ENCODE results near the gene SDC3.

Gene SDC3

GRCh38 chr1:30864681-30865080, 43.9 kb downstream of the SDC3 start:
- no peak overlapping the region for H3K27ac ChIP-seq
- no peak overlapping the region for H3K4me3 ChIP-seq

- Histone ChIP-seq H3K4me3 (no peak overlapping the region), H3K27ac (no peak overlapping the region)
Measured at GRCh38 chr1:30863858-30864604, 44.5 kb downstream of the SDC3 start.

GRCh38 chr1:30860320-30860652, 48.3 kb downstream of the SDC3 start:
- Histone ChIP-seq H3K4me3 (no peak overlapping the region), H3K27ac (no peak overlapping the region)

DNA sequence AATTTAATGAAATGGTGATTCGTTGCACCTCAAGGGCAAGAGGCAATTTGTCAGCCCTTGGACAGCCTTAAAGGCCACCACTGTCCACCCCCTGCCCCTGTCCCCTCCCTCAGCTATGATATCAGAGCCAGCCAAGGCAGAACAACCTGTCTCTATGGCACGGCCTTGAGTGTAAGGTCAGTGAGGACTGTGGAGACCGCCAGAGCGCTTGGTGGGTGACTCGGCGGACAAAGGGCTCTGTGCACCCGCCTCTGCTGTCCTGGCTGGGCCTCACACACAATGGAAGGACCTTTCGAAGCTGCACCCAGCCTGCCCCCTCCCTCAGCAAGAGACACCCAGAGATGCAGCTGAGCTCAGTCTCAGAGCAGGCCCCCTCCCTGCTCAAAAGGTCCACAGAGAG, 50.6 kb downstream of the SDC3 start:
- H3K4me3 ChIP-seq = no peak overlapping the region
- peak overlapping the region in 3 of 21 experiments; percentile 27 to 69 (median 63) for H3K27ac ChIP-seq

DNA sequence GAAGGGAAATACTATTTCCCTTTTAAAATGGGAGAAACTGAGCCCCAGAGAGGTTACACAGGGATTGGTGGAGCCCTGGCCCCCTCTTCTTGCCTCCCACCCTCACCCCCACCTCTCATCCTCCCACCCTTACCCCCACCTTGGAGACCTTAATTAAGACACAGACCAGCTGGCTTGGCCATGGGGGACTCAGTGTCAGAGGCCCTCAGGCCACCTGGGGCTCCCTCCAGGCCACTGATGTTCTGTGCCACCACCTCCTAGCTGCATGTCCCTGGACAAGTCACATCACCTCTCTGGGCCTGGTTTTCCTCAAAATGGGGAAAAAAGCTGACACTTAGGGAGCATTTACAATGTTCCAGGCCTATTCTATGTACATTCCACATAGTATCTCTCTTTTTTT, 51.5 kb downstream of the SDC3 start:
- no peak overlapping the region for H3K27ac ChIP-seq

DNA sequence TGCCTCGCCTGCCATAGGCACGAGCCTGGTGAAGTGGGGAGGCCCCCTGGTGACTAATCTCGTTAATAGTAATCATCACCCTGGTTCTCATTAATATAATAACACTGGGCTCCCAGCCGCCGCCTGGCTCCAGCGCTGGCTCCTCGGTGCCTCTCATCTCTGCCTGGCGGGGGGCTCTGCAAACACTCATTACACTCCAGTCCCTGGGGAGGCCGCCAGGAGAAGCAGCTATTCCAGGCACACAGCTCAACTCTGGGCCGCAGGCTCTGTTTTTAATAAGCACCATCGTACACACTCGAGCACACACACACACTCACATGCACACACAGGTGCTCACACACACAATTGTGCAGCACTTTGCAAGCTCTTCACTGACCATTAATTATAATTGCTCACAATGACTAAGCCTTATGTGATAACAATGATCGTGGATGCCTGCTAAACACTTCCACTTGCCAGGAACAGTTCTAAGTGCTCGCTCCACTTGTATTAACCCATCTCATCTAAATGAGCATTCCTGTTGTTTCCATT, 52.2 kb downstream of the SDC3 start:
- H3K4me3 ChIP-seq = no peak overlapping the region
- H3K27ac ChIP-seq = no peak overlapping the region

More for the DNA sequence above, 51.5 kb downstream of the SDC3 start:
- H3K4me3 ChIP-seq = no peak overlapping the region

DNA sequence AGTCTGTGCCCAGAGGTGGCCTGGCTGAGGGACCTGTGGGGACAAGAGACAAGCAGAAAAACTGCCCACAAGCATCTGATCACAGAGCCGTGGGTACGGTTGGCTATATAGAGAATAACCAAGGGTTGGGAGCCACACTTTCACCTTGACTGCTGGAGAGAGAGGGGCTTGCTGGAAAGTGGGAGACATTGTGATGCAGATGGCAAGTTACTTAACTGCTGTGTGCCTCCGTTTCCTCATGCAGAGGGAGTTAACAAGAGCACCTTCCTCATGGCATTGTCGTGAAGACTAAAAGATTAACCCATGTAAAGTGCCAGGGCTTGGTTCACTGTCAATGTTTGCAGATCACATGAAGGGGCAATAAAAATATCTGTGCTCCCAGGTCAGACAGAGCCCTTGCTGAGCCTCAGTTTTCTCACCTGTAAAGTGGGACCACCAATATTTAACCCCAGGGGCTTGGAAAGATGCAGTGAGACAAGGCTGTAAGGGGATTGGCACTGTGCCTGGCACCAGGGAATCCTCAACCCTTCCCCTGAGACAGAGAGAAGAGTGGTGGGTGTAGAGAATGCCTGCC, 52.8 kb downstream of the SDC3 start:
- no peak overlapping the region for H3K4me3 ChIP-seq
- H3K27ac ChIP-seq = no peak overlapping the region

- H3K27ac ChIP-seq = no peak overlapping the region
- no peak overlapping the region for H3K4me3 ChIP-seq
Measured at GRCh38 chr1:30853350-30853749, 55.2 kb downstream of the SDC3 start.

DNA sequence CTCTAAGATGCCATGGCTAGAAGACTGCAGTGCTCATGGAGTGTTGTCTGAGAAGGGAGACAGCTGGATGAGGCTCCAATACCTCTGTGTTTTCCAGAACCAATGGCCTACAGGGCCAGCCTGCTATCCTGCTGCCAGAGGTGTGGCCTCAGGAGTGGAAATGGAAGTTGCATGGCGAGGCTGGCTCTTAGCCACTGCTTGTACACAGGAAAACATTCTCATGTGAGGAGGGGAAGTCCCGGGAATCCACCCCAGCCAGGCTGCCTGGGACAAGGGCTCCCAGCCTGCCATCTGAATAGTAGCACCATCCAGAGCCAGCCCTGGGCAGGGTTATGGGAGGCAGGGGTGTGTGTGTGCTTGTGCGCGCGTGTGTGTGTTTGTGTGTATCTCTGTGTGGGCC, 56.5 kb downstream of the SDC3 start:
- Histone ChIP-seq H3K4me3 (no peak overlapping the region), H3K27ac (peak overlapping the region in 1 of 21 experiments; percentile 11)

DNA sequence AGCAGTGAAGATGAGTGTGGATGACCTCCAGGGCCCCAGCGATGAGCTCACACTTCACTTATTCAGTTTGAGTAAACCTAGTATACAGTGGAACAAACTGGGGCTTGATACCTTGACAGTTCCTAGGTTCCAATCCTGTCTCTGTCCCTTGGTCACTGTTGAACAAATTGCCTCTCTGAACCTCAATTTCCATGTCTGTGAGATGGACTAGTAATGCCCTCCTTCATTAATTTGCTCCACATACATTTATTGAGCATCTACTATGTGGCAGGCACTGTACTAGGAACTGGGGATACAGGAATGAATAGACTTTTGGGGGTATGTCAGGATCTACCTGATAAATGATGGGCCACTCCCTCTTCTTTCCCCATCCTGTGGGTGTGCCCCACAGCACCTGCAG, 57.3 kb downstream of the SDC3 start:
- Histone ChIP-seq H3K27ac (no peak overlapping the region), H3K4me3 (no peak overlapping the region)

- Histone ChIP-seq H3K4me3 (no peak overlapping the region), H3K27ac (no peak overlapping the region)
Measured at GRCh38 chr1:30850607-30851006, 58.0 kb downstream of the SDC3 start.

DNA sequence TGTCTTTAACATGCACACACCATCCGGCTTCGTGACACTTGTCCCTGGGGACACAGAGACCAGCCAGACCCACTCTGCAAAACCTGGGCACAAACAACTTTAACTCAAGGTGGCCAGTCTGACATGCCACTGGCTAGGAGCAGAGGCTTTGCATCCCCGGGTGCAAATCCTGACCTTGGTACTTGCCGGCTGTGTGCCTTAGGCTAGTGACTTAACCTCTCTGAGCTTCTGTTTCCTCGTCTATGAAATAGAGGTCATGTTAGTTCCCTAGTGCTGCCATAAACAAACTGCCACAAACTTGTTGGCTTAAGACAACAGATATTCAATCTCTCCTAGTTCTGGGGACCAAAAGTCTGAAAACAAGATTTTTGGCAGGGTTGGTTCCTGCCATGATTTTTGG, 60.4 kb downstream of the SDC3 start:
- Histone ChIP-seq H3K27ac (peak overlapping the region in 2 of 21 experiments; percentile 3 to 7), H3K4me3 (no peak overlapping the region)

DNA sequence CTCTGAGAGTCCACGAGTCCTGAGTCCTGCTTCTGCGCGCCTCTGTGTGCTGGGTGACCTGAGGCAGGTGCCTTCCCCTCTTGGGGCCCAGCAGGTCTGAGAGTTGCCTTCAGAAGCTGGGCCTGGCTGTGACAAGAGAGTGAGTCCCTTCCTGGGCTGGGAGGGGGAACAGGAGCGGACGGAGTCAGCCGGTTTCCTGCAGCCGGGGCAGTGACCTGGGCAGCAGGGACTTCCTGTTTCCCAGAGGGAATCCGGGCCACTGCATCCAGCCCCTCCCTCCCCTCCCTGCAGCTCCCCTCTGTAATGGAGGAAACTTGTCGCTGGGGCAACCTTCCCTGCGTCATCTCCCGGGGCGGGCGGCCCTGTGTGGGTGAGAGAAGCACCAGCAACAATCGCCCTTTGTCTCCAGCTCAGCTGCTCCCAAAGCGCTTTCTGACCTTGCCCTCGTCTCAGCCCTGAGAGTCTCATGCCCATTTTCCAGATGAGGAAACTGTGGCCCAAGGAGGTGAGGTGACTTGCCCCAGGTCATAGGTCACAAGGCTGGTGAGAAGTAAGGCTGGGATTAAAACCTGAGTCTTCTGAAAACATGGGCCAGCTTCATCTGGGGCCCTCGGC, 61.1 kb downstream of the SDC3 start:
- Histone ChIP-seq H3K27ac (peak overlapping the region in 8 of 21 experiments; percentile 3 to 65 (median 28)), H3K4me3 (no peak overlapping the region)

- H3K27ac ChIP-seq = peak overlapping the region in 6 of 21 experiments; percentile 13 to 65 (median 34)
Measured at GRCh38 chr1:30846587-30846986, 62.0 kb downstream of the SDC3 start.

GRCh38 chr1:30845904-30846290, 62.7 kb downstream of the SDC3 start:
- Histone ChIP-seq H3K4me3 (no peak overlapping the region), H3K27ac (no peak overlapping the region)

More at GRCh38 chr1:30846587-30846986, 62.0 kb downstream of the SDC3 start:
- no peak overlapping the region for H3K4me3 ChIP-seq

DNA sequence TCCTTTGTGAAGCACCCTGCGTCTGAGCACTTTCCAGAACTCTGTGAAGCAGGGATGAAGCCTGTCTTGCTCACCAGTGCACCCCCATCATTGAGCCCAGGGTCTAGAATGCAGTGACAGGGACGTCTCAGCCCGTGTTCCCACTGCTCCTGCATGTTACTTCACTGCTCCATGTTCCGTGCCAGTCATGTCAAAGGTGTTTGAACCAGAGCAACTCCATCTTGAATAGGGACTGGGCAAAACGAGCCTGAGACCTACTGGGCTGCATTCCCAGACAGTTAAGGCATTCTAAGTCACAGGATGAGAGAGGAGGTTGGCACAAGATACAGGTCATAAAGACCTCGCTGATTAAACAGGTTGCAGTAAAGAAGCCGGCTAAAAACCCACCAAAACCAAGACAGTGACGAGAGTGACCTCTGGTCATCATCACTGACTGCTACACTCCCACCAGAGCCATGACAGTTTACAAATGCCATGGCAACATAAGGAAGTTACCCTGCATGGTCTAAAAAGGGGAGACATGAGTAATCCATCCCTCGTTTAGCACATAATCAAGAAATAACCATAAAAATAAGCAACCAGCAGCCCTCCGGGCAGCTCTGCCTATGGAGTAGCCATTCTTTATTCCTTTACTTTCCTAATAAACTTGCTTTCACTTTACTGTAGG, 63.2 kb downstream of the SDC3 start:
- Histone ChIP-seq H3K4me3 (no peak overlapping the region), H3K27ac (no peak overlapping the region)

- H3K27ac ChIP-seq = no peak overlapping the region
- no peak overlapping the region for H3K4me3 ChIP-seq
Measured at GRCh38 chr1:30844631-30845030, 63.9 kb downstream of the SDC3 start.

DNA sequence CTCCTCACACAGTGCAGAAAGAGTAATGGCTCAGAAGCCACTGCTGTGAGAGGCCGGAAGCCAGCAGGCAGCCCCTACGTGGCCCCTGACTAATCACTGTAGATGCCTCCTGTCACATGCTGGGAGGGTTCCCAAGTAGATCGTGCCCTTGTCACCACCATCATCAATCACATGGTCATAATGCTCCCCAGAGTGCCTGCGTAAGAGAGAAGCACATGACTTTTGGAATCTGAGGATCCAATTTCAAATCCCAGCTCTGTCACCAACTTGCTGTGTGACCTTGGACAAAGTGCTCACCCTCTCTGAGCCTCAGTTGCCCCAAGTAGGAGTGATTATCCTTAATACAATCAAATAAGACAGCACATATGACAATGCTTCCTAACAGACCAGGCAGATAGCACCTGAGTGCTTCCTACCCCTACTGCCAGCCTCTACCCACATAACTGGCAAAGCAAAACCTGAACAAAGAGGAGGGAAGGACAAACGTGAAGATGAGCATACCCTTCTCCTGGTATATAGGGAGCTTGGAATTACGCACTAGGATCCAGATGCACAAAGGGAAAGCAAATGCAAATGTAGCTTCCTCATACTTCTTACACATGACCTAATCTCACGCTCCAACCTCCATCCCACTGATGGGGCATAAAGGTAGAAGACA, 65.7 kb downstream of the SDC3 start:
- Histone ChIP-seq H3K27ac (no peak overlapping the region), H3K4me3 (no peak overlapping the region)

GRCh38 chr1:30840904-30841598, 67.5 kb downstream of the SDC3 start:
- no peak overlapping the region for H3K27ac ChIP-seq
- no peak overlapping the region for H3K4me3 ChIP-seq

Measured in skin epidermis (tissue), 12 donors.